ENCODE data around the gene PRPH2. TPM values are rescaled to one million over a fixed set of nuclear protein-coding genes. Genes with fewer than 3 reads are reported as not detected.

Gene PRPH2
- polyA plus RNA-seq, 3 donors, result 0.05 TPM; not detected in 2

- H3K4me3 ChIP-seq (replicated peaks in 1 of 3; ENCODE audit: low read depth in 2 of 3, low read length in 3 of 3), result no peak overlapping the region
- no peak overlapping the region for H2AFZ ChIP-seq (ENCODE audit: insufficient read depth, low read depth, low read length, poor library complexity, severe bottlenecking)
- H3K9ac ChIP-seq (ENCODE audit: insufficient read depth, low read length, poor library complexity, severe bottlenecking), result no peak overlapping the region
- intact Hi-C loops (cut with micrococcal nuclease), result loop anchor here in 1 of 2 donors (5.0 kb wide), 1 partner anchor 40 kb away; no protein-coding TSS in a partner anchor
- H3K79me2 ChIP-seq (ENCODE audit: insufficient read depth, low read length), result no peaks in the 10 kb centered on the region
- peaks cover 72 to 76% of the 10 kb centered on the region in 2 donors for H3K36me3 Mint-ChIP-seq
- DNase-seq, result no peak
- no peaks in the 10 kb centered on the region for H3K9me3 Mint-ChIP-seq
- H3K4me3 Mint-ChIP-seq, result no peak overlapping the region
- no peak overlapping the region for H3K4me2 ChIP-seq (replicated peaks; ENCODE audit: extremely low read depth, low read length, poor library complexity, severe bottlenecking)
- no peak for TF ChIP-seq CTCF (IDR thresholded peaks at IDR 0.05)
- H3K9me3 ChIP-seq (replicated peaks in 1 of 2; ENCODE audit: control insufficient read depth in 1 of 2, insufficient read depth in 1 of 2, low read length in 2 of 2), result no peaks in the 10 kb centered on the region
- H3K36me3 ChIP-seq (replicated peaks in 1 of 2; ENCODE audit: control insufficient read depth in 1 of 2, insufficient read depth in 2 of 2, low read length in 2 of 2), result peaks cover 67 to 78% of the 10 kb centered on the region in 2 donors
- no peak overlapping the region for H3K27ac Mint-ChIP-seq
- H3K27ac ChIP-seq (ENCODE audit: low read depth in 1 of 2, low read length in 2 of 2), result peak overlapping the region in 1 of 2 donors; percentile 38
- no peaks in the 10 kb centered on the region for H3K27me3 ChIP-seq (ENCODE audit: control insufficient read depth in 2 of 2, insufficient read depth in 2 of 2, low read length in 2 of 2)
- WGBS (ENCODE audit: insufficient coverage), result no CpG with 5 or more reads among the region's 4 CpGs
- H3K4me1 ChIP-seq (ENCODE audit: control insufficient read depth in 1 of 2, insufficient read depth in 2 of 2, low read length in 2 of 2), result no peaks in the 10 kb centered on the region
- H3K4me1 Mint-ChIP-seq, result no peaks in the 10 kb centered on the region
- no peaks in the 10 kb centered on the region for H3K27me3 Mint-ChIP-seq (ENCODE audit: low read depth in 3 of 3)
- H4K20me1 ChIP-seq (ENCODE audit: insufficient read depth, low read length), result peaks cover 7% of the 10 kb centered on the region
Observed at GRCh38 chr6:42692137-42692911, 30.1 kb downstream of the PRPH2 start.

DNA sequence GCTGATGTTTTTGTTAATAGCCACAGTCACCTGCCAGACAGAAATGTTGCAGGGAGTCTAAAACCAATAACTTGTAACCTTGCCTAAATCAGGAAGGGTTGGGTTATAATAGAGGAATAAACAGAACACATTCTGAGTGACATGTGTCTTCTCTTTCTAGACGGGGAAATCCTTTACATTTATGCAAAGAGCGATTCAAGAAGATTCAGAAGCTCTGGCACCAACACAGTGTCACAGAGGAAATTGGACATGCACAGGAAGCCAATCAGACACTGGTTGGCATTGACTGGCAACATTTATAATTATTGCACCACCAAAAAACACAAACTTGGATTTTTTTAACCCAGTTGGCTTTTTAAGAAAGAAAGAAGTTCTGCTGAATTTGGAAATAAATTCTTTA lies 31.5 kb downstream of the PRPH2 start:
- intact Hi-C loops (cut with micrococcal nuclease), result loop anchor here in 1 of 2 donors (5.0 kb wide), 1 partner anchor 39 kb away; no protein-coding TSS in a partner anchor
- H3K4me1 Mint-ChIP-seq, result no peaks in the 10 kb centered on the region
- no peak overlapping the region for H3K9ac ChIP-seq (ENCODE audit: insufficient read depth, low read length, poor library complexity, severe bottlenecking)
- H3K79me2 ChIP-seq (ENCODE audit: insufficient read depth, low read length), result no peaks in the 10 kb centered on the region
- H2AFZ ChIP-seq (ENCODE audit: insufficient read depth, low read depth, low read length, poor library complexity, severe bottlenecking), result no peak overlapping the region
- no peaks in the 10 kb centered on the region for H3K9me3 ChIP-seq (replicated peaks in 1 of 2; ENCODE audit: control insufficient read depth in 1 of 2, insufficient read depth in 1 of 2, low read length in 2 of 2)
- H3K27ac ChIP-seq (ENCODE audit: low read depth in 1 of 2, low read length in 2 of 2), result peak overlapping the region in 1 of 2 donors; percentile 48
- H3K4me3 ChIP-seq (replicated peaks in 1 of 3; ENCODE audit: low read depth in 2 of 3, low read length in 3 of 3), result no peak overlapping the region
- no peak overlapping the region for H3K4me3 Mint-ChIP-seq
- 79% methylated on average over 2 of the region's 2 CpGs for WGBS (ENCODE audit: insufficient coverage)
- no peaks in the 10 kb centered on the region for H3K27me3 Mint-ChIP-seq (ENCODE audit: low read depth in 3 of 3)
- peaks cover 74 to 91% of the 10 kb centered on the region in 2 donors for H3K36me3 ChIP-seq (replicated peaks in 1 of 2; ENCODE audit: control insufficient read depth in 1 of 2, insufficient read depth in 2 of 2, low read length in 2 of 2)
- no peaks in the 10 kb centered on the region for H3K4me1 ChIP-seq (ENCODE audit: control insufficient read depth in 1 of 2, insufficient read depth in 2 of 2, low read length in 2 of 2)
- H3K9me3 Mint-ChIP-seq, result peaks cover 0 to 3% (median 0%) of the 10 kb centered on the region in 7 donors
- no peak overlapping the region for H3K4me2 ChIP-seq (replicated peaks; ENCODE audit: extremely low read depth, low read length, poor library complexity, severe bottlenecking)
- peak overlapping the region in 1 of 7 donors; percentile 29 for H3K27ac Mint-ChIP-seq
- DNase-seq, result no peak
- TF ChIP-seq CTCF (IDR thresholded peaks at IDR 0.05), result no peak
- peaks cover 81 to 87% of the 10 kb centered on the region in 2 donors for H3K36me3 Mint-ChIP-seq
- peaks cover 7% of the 10 kb centered on the region for H4K20me1 ChIP-seq (ENCODE audit: insufficient read depth, low read length)
- no peaks in the 10 kb centered on the region for H3K27me3 ChIP-seq (ENCODE audit: control insufficient read depth in 2 of 2, insufficient read depth in 2 of 2, low read length in 2 of 2)
